SU-DHL-6 (cell line): ENCODE data around the gene CPNE5.

Source experiments
- H2AFZ ChIP-seq: fragments of 200-600 bp; sonication (generic); 2 replicates; pipeline ENCODE4 v1.6.1; 2014; ENCODE audit warnings: low read depth, mild to moderate bottlenecking, moderate library complexity, mixed read lengths, antibody characterized with exemption, low read length; ENCODE audit not compliant: severe bottlenecking
- H3F3A ChIP-seq: fragments of 200-600 bp; shearing (Covaris generic); 2 replicates; pipeline ENCODE4 v1.6.0; 2016; ENCODE audit warnings: antibody characterized with exemption, mild to moderate bottlenecking; ENCODE audit not compliant: insufficient read depth
- H3K27ac ChIP-seq: fragments of 200-600 bp; sonication (generic); 2 replicates; pipeline ENCODE4 v1.5.1; 2016; ENCODE audit warnings: low read depth, mild to moderate bottlenecking, low read length, moderate library complexity, mixed read lengths
- H3K27me3 ChIP-seq: fragments of 200-600 bp; sonication (generic), shearing (Covaris generic); 2 replicates; pipeline ENCODE4 v1.6.0; 2014; ENCODE audit warnings: mild to moderate bottlenecking, low read length
- H3K36me3 ChIP-seq: fragments of 200-600 bp; sonication (generic); 2 replicates; pipeline ENCODE4 v1.6.1; 2014; ENCODE audit warnings: mild to moderate bottlenecking, low read length, mixed read lengths
- H3K4me2 ChIP-seq: fragments of 300-600, 200-600 bp; shearing (Covaris generic), sonication (generic); 2 replicates; pipeline ENCODE4 v1.6.0; 2014; ENCODE audit warnings: low read length, low read depth, mild to moderate bottlenecking; ENCODE audit not compliant: poor library complexity, severe bottlenecking
- H3K4me3 ChIP-seq: fragments of 200-600 bp; sonication (generic); 2 replicates; pipeline ENCODE4 v1.5.1; 2014; ENCODE audit warnings: antibody characterized with exemption, low read length, mild to moderate bottlenecking, mixed read lengths; ENCODE audit not compliant: insufficient read depth, poor library complexity, severe bottlenecking
- H3K79me2 ChIP-seq: fragments of 200-600 bp; sonication (generic); 2 replicates; pipeline ENCODE4 v1.6.1; 2014; ENCODE audit warnings: mild to moderate bottlenecking, low read length, moderate library complexity; ENCODE audit not compliant: insufficient read depth
- H3K9ac ChIP-seq: fragments of 200-600 bp; sonication (generic); 2 replicates; pipeline ENCODE4 v1.7.0; 2014; ENCODE audit warnings: mild to moderate bottlenecking, low read length
- H3K9me2 ChIP-seq: fragments of 200-600 bp; sonication (generic); replicated peaks from 2 replicates; pipeline ENCODE4 v1.6.1; 2014; ENCODE audit warnings: low read length; ENCODE audit not compliant: insufficient read depth
- H3K9me3 ChIP-seq: fragments of 200-600 bp; sonication (generic); 2 replicates; pipeline ENCODE4 v1.6.1; 2014; ENCODE audit warnings: low read length, mixed read lengths; ENCODE audit not compliant: insufficient read depth
- H4K20me1 ChIP-seq: fragments of 200-600 bp; sonication (generic); 2 replicates; pipeline ENCODE4 v1.6.1; 2014; ENCODE audit warnings: low read depth, mild to moderate bottlenecking, antibody characterized with exemption, low read length, moderate library complexity, mixed read lengths
- CTCF ChIP-seq: fragments of 200-600 bp; sonication (generic); IDR thresholded peaks from one replicate; pipeline ENCODE4 v1.5.1; 2017; ENCODE audit warnings: antibody characterized with exemption, mild to moderate bottlenecking, low read length, moderate library complexity; ENCODE audit not compliant: insufficient read depth, poor library complexity, severe bottlenecking
- EZH2phosphoT487 ChIP-seq: fragments of 200-600 bp; sonication (generic), shearing (Covaris generic); conservative IDR thresholded peaks from 2 replicates; pipeline ENCODE4 v1.6.1; 2018; ENCODE audit warnings: mild to moderate bottlenecking, antibody characterized with exemption, low read length, moderate library complexity, mixed read lengths

Gene CPNE5

GRCh38 chr6:36847152-36847551, 7.9 kb upstream of the CPNE5 start:
- Histone ChIP-seq H4K20me1 (no peaks in the 10 kb centered on the region), H3K36me3 (no peaks in the 10 kb centered on the region), H3K79me2 (no peaks in the 10 kb centered on the region), H3F3A (no peaks in the 10 kb centered on the region), H3K4me2 (no peak overlapping the region), H3K27ac (no peak overlapping the region), H3K9me2 (no peaks in the 10 kb centered on the region), H2AFZ (no peak overlapping the region), H3K4me3 (no peak overlapping the region), H3K9me3 (no peaks in the 10 kb centered on the region), H3K27me3 (no peaks in the 10 kb centered on the region), H3K9ac (no peak overlapping the region)
- TF ChIP-seq CTCF (no peak), EZH2phosphoT487 (no peak)

GRCh38 chr6:36845233-36845632, 6.0 kb upstream of the CPNE5 start:
- no peaks in the 10 kb centered on the region for H3K27me3 ChIP-seq
- no peak for TF ChIP-seq EZH2phosphoT487
- no peak for TF ChIP-seq CTCF
- H3K27ac ChIP-seq = no peak overlapping the region

GRCh38 chr6:36844232-36845170, 5.3 kb upstream of the CPNE5 start:
- Histone ChIP-seq H3K4me2 (no peak overlapping the region), H3K9me2 (no peaks in the 10 kb centered on the region), H3K9me3 (no peaks in the 10 kb centered on the region), H3K4me3 (no peak overlapping the region), H3K36me3 (no peaks in the 10 kb centered on the region), H3K27me3 (no peaks in the 10 kb centered on the region), H3K9ac (no peak overlapping the region), H3K27ac (no peak overlapping the region), H3F3A (no peaks in the 10 kb centered on the region), H3K79me2 (no peaks in the 10 kb centered on the region), H4K20me1 (no peaks in the 10 kb centered on the region), H2AFZ (no peak overlapping the region)
- TF ChIP-seq CTCF = no peak
- no peak for TF ChIP-seq EZH2phosphoT487

More at GRCh38 chr6:36845233-36845632, 6.0 kb upstream of the CPNE5 start:
- H4K20me1 ChIP-seq = no peaks in the 10 kb centered on the region
- H3K36me3 ChIP-seq = no peaks in the 10 kb centered on the region
- no peak overlapping the region for H3K9ac ChIP-seq
- H3K79me2 ChIP-seq = no peaks in the 10 kb centered on the region
- no peaks in the 10 kb centered on the region for H3K9me3 ChIP-seq
- H3F3A ChIP-seq = no peaks in the 10 kb centered on the region
- no peak overlapping the region for H2AFZ ChIP-seq
- H3K4me2 ChIP-seq = no peak overlapping the region
- no peak overlapping the region for H3K4me3 ChIP-seq
- no peaks in the 10 kb centered on the region for H3K9me2 ChIP-seq
